HS-27A (cell line): Measurements from ENCODE around the gene CTIF.
A peak's percentile ranks its signal among the peaks of the same experiment; 100 is the strongest.
"Not testable (repeated sequence)": the region's sequence is repeated elsewhere in the genome, so short reads cannot be mapped to it uniquely, and the experiment has no call there.

ENCODE experiments used
- DNase-seq: peaks from one replicate; pipeline ENCODE4 v3.0.0-alpha.2; 2012; ENCODE audit warnings: low read depth, missing footprints

Gene CTIF

DNA sequence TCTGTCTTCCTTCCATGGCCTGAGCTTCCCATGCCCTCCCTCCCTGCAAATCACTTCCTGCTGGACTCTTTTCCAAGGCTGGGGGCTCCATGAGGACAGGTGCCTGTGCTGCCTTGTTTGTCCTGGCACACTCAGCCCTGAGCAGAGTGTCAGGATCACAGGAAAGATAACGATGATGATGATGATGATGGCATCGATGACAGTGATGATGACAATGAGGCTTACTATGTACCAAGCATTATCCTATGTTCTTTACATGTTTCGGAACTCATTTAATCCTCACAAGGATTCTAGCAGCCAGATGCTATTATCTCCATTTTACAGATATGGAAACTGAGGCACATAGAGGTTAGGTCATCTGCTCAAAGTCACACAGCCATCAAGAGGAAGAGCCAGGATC lies 170.0 kb downstream of the CTIF start:
- no peak for DNase-seq

- DNase-seq: no peak
These were observed 170.7 kb downstream of the CTIF start for GRCh38 chr18:48709371-48710062.

- DNase-seq: no peak
These were observed 173.0 kb downstream of the CTIF start for GRCh38 chr18:48711651-48712486.

DNA sequence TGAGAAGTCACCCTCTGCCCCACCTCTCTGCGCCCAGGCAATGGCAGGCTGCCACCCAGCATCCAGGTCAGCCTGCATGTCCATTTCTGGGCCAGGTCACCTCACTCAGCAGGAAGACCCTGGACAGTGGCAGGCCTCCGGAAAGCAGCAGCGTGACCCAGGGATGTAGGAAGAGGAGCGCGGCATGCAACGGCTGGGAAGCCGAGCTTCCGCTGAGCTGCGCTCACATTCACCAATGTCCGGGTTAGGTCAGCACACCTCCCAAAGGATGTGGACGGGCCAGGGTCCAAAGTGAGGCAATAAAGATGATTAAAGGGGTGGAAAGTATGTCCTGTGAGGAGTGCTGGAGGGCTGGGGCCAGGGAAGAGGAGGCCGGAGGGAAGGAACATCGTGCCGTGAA lies 174.5 kb downstream of the CTIF start:
- DNase-seq: no peak

GRCh38 chr18:48714873-48715272 lies 176.0 kb downstream of the CTIF start:
- DNase-seq: no peak

DNA sequence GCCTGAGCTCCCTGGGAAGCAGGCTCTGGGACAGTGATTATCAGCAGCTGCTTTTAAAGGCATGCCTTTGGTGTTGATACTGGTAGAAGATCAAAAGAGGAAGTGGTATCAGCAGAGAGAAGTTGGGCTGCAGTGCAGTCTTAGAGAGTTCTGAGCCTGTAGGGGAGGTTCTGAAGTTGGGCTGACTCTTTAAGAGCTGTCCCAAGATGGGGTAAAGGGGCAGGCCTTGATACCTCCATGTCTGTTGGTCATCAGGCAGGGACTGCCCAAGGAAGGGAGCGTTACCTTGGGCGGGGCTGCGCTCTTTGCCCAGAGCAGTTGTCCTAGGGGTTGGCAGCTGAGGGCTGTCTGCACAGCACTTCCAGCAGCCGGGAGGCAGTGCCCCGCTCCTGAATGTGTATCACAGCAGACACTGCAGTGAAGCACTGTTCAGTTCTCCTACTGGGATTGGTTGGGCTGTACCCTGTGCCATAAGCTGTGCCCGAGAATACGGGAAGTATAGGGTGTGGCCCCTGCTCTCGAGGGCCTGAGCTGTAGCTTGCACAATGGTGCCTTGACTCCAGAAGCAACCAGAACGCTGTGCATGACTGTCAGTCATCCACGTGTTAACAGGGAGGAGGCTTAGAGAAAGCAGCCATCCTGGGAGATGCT lies 177.0 kb downstream of the CTIF start:
- DNase-seq: no peak

DNA sequence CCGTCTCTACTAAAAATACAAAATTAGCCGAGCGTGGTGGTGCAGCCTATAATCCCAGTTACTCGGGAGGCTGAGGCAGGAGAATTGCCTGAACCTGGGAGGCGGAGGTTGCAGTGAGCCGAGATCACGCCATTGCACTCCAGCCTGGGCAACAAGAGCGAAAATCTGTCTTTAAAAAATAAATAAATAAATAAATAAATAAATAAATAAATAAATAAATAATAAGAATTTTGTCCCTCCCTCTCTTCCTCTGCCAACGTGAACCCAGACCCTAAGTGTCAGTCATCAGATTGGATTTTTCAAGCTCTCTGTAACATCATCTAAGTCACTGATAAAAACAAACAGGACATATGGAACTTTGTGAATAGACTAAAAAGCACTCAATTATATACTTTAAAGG lies 178.4 kb downstream of the CTIF start:
- DNase-seq: not testable (repeated sequence)

GRCh38 chr18:48718251-48718959 lies 179.6 kb downstream of the CTIF start:
- DNase-seq: no peak

DNA sequence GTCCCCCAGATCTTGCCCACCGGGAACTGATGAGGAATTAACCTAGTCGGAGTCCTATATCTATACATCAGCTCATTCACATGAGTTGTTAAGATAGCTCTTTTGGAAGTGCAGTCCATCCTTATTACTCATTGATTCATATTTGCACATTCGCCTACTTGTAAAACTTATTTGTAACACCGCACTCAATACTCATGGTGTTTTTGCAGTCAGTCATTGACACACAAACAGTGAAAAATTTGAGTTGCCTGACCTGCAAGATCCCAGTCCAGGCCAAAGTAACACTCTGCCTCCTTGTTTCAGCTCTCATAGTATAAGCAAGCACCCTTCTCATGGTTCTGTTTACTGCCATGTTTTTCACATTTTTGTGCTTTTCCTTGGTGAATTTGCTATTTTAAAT lies 180.6 kb downstream of the CTIF start:
- no peak for DNase-seq

DNA sequence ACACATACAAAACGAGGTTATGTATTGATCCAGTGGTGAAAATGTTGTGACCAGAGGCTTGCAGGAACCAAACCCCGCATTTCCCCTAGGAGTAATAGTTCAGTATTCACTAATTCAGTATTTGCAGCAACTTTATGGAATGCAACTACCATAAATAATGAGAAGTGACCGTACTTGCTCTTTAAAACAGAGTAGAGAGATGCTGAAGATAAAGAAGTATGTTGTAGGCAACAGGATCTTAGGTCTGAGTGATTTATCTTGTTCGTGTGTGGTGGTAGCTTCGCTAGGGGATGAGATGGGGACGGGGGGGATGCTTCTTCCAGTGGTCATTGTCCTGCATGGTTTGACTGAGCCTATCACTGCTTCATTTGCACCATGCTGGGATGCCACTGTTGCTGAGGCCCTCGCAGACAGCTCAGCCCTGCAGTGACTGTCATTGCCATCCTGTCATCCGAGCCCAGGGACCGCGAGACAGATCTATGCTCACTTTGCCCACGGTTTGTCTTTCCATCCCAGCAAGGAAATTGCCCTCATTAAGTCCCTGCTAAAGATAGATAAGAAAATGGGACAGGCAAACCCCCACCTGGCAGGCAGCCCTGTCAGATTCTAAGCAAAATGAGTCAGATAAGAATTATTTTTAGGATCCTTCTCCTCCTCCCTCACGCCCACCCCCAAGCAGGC lies 181.3 kb downstream of the CTIF start:
- no peak for DNase-seq

DNA sequence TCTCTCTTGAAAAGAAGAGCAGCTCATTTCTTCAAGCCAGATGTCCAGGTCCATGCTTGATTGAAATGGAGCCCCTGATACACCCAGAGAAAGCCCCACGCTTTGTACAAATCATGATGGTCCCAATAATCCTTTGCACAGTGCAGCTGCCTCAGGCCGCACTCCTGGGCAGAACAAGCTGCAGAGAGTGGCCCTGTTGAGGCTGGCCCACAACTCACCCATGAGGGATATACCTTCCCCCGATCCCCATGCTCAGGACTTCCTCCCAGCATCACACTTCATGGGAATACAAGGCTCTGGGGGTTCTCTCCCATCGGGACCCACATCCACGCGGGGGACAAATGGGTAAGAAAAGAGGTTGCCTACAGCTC lies 181.8 kb downstream of the CTIF start:
- no peak for DNase-seq

DNA sequence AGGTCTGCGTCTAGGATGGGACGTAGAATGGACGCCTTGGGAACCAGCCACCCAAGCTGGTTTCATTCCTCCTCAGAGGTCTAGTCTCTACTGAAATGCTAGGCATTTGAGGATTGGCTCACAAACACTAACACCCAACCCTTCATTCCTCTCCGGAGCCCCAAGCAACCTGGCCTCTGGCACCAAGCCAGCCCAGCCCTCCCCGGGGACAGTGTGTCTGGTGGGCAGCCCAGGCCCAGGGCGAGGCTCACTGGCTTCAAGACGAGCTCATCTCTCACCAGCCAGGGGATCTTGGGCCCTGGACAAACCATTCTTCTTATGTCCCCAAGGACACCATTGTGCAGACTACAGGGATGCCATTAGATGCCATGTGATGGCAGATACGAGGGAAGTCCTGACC lies 182.5 kb downstream of the CTIF start:
- DNase-seq: no peak

GRCh38 chr18:48723016-48723415 lies 184.2 kb downstream of the CTIF start:
- no peak for DNase-seq

- DNase-seq: no peak
These were observed 185.0 kb downstream of the CTIF start for GRCh38 chr18:48723837-48724236.

DNA sequence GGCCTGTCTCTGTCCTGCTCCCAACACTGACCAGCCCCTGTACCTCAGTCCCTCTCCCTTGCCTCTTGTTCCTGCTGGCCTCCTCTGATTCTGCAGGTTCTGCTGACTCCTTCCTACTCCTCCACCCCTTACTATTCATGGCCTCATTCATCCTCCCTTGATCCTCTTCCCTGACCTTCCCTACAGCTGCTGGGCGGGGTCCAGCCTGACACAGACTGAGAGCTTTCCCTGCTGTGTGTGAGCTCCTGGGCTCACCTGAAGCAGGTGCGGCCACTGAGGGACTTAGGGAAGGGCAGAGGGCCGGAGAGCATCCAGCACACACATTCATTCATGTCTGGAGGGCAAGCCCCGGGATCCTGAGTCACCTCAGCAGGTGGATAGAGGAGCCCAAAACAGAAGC lies 185.6 kb downstream of the CTIF start:
- no peak for DNase-seq

- no peak for DNase-seq
These were observed 186.1 kb downstream of the CTIF start for GRCh38 chr18:48724939-48725338.

DNA sequence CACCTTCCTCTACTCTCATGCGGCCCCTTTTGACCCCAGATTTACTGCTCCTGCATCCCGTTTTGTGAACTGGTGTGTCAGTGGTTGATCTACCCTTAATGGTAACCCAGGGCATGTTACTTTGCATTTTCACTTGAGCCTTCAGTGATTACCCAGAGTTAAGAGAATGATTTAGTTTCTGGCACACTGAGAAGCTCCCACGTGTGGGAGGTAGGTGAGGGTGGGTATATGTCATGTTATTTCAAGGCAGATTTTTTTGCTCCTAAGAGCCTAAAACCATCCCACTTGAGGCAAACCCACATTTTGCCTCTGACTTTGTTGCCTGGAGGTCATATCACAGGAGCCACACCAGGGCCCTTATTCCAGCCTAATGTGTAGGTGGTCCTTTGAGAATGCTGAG lies 186.7 kb downstream of the CTIF start:
- DNase-seq: no peak

GRCh38 chr18:48727681-48728080 lies 188.8 kb downstream of the CTIF start:
- DNase-seq: no peak

DNA sequence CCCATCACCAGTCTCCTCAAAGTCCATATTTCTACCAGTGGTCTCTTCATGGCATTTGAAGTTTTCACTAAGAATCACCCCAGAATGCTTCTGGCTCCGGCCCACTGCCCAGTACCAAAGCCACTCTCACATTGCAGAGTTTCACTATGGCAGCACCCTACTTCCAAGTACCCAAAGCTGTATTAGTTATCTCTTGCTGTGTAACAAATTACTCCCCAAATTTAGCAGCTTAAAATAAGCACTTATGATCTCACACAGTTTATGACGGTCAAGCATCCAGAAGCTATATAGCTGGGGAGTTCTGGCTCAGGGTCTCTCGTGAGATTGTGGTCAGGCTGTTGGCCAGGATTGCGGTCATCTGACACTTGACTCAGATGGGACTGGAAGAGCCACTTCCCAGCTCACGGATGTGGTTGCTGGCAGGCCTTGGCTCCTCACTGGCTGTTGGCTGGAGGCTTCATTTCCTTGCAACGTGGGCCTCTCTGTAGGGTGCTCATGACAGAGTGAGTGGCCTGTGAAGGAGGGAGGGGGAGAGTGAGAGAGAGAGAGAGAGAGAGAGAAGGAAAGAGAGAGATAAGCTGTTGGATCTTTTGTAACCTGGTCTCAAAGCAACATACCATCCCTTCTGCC lies 189.5 kb downstream of the CTIF start:
- DNase-seq: peak; percentile 85

DNA sequence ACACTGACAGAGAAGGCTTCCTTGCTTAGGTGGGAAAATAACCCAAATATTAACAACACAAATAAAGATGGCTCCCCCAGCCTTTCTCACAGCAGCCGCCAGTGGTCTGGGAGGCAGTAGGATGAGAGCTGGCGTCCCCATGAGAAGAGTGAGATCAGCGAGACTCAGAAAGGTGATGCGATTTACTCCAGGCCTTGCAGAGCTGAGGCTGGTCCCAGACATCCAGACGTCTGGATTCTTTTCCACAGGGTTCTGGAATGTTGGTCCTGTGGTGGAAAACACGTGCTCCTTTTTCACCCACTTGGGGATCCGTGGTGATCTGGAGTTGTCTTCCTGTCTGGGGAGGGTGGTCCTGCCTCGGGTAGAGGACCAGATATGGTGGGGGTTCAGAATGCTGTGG lies 190.6 kb downstream of the CTIF start:
- no peak for DNase-seq

GRCh38 chr18:48730010-48730409 lies 191.2 kb downstream of the CTIF start:
- no peak for DNase-seq
